ENCODE measurements around the gene ATM.
"Not testable (repeated sequence)": the region's sequence is repeated elsewhere in the genome, so short reads cannot be mapped to it uniquely, and the experiment has no call there.

Gene ATM

DNA sequence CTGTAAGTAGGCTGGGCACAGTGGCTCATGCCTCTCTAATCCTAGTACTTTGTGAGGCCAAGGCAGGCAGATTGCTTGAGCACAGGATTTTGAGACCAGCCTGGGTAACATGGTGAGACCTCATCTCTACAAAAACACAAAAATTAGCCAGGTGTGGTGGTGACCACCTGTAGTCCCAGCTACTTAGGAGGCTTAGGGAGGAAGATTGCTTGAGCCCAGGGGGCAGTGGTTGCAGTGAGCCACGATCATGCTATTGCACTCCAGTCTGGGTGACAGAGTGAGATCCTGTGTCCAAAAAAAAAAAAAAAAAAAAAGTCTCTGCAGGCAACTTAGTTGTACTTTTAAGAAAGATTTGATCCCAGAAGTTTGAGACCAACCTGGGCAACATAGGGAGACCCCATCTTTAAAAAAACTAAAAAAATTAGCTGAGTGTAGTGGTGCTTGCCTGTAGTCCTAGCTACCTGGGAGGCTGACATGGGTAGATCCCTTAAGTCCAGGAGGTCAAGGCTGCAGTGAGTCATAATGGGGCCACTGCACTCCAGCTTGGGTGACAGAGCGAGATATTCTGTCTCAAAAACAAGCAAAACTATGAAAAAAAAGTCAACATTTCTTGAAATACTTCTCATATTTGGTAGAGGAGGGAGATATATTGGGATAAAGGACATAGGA, 10.5 kb downstream of the ATM start:
- no peak overlapping the region for H3K4me3 ChIP-seq (ENCODE audit: low read length)
- TF ChIP-seq ZNF274 (IDR thresholded peaks at IDR 0.05; ENCODE audit: low read depth, low read length): no peak

DNA sequence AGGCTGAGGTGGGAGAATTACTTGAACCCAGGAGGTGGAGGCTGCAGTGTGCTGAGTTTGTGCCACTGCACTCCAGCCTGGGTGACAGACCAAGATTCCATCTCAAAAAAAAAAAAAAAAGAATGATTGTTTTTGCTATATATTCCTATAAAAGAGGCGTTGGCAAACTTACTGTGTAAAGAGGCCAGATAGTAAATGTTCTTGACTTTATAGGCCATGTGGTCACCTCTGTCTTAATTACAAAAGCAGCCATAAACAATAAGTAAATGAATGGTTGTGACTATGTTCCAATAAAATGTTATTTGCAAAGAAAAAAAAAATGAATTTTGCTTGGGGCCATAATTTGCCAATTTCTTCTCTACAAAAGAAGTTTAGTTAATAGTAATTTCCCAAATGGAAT, 12.3 kb downstream of the ATM start:
- H3K4me3 ChIP-seq (ENCODE audit: low read length): no peak overlapping the region
- TF ChIP-seq ZNF274 (IDR thresholded peaks at IDR 0.05; ENCODE audit: low read depth, low read length): no peak

GRCh38 chr11:108235633-108236032, 12.8 kb downstream of the ATM start:
- H3K4me3 ChIP-seq (ENCODE audit: low read length): no peak overlapping the region
- no peak for TF ChIP-seq ZNF274 (IDR thresholded peaks at IDR 0.05; ENCODE audit: low read depth, low read length)

GRCh38 chr11:108237058-108237481, 14.2 kb downstream of the ATM start:
- TF ChIP-seq ZNF274 (IDR thresholded peaks at IDR 0.05; ENCODE audit: low read depth, low read length): no peak
- H3K4me3 ChIP-seq (ENCODE audit: low read length): no peak overlapping the region; the same call in 1 of the 2 replicates

DNA sequence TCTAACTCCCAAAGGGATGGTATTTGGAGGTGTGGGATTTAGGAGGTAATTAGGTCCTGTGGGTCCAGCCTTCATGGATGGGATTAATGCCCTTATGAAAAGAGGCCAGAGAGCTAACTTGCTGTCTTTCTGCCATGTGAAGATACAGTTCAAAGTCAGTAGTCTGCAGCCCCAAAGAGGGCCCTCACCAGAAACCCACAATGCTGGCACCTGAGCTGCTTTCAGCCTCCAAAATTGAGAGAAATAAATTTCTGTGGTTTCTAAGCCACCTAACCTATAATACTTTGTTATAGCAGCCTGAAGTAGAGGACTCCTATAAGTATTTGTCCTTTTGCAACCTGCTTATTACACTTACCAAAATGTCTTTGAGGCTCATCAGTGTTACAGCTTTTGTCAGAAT, 16.2 kb downstream of the ATM start:
- H3K4me3 ChIP-seq (ENCODE audit: low read length): no peak overlapping the region
- no peak for TF ChIP-seq ZNF274 (IDR thresholded peaks at IDR 0.05; ENCODE audit: low read depth, low read length)

DNA sequence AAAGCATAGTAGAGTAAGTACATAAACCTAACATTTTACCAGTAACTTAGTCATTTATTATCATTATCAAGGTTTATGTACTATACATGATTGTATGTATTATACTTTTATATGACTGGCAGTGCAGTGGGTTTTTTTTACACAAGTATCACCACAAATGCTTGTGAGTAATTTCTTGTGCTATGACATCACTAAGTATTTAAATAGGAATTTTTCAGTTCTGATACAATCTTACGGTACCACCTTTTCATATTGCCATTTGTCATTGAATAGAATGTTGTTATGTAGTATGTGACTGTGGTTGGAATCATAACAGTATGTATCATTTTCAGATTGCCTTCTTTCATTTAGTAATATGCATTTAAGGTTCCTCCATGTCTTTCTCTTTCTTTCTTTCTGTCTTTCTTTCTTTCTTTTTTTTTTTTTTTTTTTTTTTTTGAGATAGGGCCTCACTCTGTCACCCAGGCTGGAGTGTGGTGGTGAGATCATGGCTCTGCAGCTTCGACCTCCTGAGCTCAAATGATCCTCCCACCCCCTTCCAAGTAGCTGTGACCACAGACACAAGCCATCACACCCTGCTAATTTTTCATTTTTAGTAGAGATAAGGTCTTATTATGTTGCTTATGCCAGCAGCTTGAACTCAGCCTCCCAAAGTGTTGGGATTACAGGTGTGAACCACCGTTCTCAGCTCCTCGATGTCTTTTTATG, 18.6 kb downstream of the ATM start:
- no peak for TF ChIP-seq ZNF274 (IDR thresholded peaks at IDR 0.05; ENCODE audit: low read depth, low read length)
- no peak overlapping the region for H3K4me3 ChIP-seq (ENCODE audit: low read length)

GRCh38 chr11:108242422-108242821, 19.6 kb downstream of the ATM start:
- TF ChIP-seq ZNF274 (IDR thresholded peaks at IDR 0.05; ENCODE audit: low read depth, low read length): no peak
- H3K4me3 ChIP-seq (ENCODE audit: low read length): no peak overlapping the region

- TF ChIP-seq ZNF274 (IDR thresholded peaks at IDR 0.05; ENCODE audit: low read depth, low read length): no peak
- no peak overlapping the region for H3K4me3 ChIP-seq (ENCODE audit: low read length)
These were observed 23.4 kb downstream of the ATM start for GRCh38 chr11:108246308-108246707.

DNA sequence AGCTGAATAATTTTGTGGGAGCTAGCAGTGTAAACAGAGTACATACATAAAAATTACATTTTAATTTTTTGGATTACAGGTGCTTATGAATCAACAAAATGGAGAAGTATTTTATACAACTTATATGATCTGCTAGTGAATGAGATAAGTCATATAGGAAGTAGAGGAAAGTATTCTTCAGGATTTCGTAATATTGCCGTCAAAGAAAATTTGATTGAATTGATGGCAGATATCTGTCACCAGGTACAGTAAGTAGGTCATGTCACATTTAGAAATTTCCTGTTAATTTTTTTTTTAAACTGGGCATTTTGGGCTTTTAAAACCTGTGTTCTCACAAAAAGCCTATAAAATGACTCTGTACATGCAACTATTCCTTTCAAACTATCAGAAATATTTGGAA, 24.0 kb downstream of the ATM start:
- H3K4me3 ChIP-seq (ENCODE audit: low read length): no peak overlapping the region
- TF ChIP-seq ZNF274 (IDR thresholded peaks at IDR 0.05; ENCODE audit: low read depth, low read length): no peak

GRCh38 chr11:108253176-108253575, 30.3 kb downstream of the ATM start:
- no peak overlapping the region for H3K4me3 ChIP-seq (ENCODE audit: low read length)
- no peak for TF ChIP-seq ZNF274 (IDR thresholded peaks at IDR 0.05; ENCODE audit: low read depth, low read length)

DNA sequence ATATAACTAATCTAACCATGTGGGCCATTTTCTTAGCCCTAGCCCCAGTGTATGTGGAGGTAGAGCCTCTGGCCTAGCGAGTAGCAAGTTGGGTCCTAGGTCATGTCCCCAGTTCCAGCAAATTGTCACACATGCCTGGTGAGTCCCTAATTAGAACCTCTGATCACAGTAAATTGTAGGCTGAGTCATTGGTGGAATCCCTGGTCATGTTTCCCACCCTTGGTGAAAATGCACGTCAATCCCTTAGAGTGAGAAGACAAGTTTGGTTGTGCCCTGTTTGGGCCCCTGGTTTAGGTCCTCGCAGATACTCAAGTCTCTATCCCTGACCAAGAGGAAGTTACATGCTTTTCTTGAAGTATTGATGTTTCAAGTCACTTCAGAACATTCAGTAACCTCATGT, 46.7 kb downstream of the ATM start:
- TF ChIP-seq ZNF274 (IDR thresholded peaks at IDR 0.05; ENCODE audit: low read depth, low read length): no peak
- no peak overlapping the region for H3K4me3 ChIP-seq (ENCODE audit: low read length)

DNA sequence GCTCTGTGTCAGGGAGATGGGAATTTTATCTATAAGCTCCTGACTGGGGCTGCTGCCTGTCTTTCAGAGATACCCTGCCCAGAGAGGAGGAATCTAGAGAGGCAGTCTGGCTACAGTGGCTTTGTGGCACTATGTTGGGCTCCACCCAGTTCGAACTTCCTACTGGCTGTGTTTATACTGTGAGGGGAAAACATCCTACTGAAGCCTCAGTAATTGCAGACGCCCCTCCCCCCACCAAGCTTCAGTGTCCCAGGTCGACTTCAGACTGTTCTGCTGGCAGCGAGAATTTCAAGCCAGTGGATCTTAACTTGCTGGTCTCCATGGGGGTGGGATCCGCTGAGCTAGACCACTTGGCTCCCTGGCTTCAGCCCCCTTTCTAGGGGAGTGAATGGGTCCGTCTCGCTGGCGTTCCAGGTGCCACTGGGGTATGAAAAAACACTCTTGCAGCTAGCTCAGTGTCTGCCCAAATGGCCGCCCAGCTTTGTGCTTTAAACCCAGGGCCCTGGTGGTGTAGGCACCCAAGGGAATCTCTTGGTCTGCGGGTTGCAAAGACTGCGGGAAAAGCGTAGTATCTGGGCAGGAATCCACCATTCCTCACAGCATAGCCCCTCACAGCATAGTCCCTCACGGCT, 54.2 kb downstream of the ATM start:
- not testable (repeated sequence) for H3K4me3 ChIP-seq (ENCODE audit: low read length)

DNA sequence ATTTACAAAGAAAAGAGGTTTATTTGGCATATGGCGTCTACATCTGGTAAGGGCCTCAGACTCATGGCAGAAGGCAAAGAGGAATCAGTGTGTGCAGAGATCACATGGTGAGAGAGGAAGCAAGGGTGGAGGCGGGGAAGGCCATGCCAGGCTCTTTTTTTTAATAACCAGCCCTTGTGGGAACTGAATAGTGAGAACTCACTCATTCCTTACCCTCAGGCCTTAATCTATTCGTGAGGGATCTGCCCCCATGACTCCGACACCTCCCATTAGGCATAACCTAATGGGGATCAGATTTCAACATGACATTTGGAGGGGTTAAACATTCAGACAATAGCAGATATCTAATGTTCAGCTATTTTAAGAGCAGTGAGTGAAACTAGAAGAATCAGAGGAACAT, 55.7 kb downstream of the ATM start:
- no peak overlapping the region for H3K4me3 ChIP-seq (ENCODE audit: low read length)
- TF ChIP-seq ZNF274 (IDR thresholded peaks at IDR 0.05; ENCODE audit: low read depth, low read length): no peak

DNA sequence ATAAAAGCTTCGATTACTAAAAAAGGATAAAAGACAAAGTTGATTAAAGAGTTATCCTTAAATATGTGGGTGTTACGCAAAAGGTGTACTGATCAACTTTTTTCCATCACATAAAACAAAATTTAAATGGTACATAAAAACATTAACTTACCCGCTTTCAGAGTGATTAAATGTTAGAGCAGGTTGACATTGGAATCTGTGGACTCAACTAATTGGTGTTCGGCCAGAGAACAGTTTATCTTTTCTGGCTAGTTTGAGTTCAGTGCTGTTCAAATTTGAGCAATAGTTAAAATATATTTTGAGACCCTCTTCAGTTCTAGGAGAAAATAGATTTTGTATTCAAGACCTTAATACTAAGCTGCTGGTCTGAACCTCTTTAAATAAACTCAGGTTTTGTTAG, 56.1 kb downstream of the ATM start:
- no peak overlapping the region for H3K4me3 ChIP-seq (ENCODE audit: low read length)
- no peak for TF ChIP-seq ZNF274 (IDR thresholded peaks at IDR 0.05; ENCODE audit: low read depth, low read length)

GRCh38 chr11:108286370-108286769, 63.5 kb downstream of the ATM start:
- TF ChIP-seq ZNF274 (IDR thresholded peaks at IDR 0.05; ENCODE audit: low read depth, low read length): no peak
- H3K4me3 ChIP-seq (ENCODE audit: low read length): no peak overlapping the region
